ENCODE results near the gene ZIM2. TPM values are rescaled to one million over a fixed set of nuclear protein-coding genes. Genes with fewer than 3 reads are reported as not detected.

The ZIM2 gene
- total RNA-seq, 4 donors from 2014 or later: 1.2 TPM; not detected in 3

DNA sequence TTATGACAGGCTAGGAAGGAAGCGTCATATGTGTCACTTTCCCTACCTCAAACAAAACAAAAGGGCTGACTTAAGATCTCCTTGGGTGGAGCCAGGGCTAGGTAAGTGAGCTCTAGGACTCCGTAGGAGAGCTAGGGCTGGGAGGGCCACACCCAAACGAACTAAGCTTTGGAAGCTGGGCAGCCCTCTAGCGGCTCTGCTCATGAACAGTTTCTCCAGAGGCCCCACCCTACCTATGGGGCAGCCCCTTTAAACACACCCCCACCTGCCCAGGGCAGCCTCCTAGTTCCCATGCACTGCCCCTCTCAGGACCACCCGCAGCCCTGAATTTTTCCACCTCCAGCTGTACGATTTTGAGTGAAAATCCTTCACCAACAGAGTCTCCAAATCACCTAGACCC, 3.5 kb downstream of the ZIM2 start:
- TF ChIP-seq, protein P1, sequence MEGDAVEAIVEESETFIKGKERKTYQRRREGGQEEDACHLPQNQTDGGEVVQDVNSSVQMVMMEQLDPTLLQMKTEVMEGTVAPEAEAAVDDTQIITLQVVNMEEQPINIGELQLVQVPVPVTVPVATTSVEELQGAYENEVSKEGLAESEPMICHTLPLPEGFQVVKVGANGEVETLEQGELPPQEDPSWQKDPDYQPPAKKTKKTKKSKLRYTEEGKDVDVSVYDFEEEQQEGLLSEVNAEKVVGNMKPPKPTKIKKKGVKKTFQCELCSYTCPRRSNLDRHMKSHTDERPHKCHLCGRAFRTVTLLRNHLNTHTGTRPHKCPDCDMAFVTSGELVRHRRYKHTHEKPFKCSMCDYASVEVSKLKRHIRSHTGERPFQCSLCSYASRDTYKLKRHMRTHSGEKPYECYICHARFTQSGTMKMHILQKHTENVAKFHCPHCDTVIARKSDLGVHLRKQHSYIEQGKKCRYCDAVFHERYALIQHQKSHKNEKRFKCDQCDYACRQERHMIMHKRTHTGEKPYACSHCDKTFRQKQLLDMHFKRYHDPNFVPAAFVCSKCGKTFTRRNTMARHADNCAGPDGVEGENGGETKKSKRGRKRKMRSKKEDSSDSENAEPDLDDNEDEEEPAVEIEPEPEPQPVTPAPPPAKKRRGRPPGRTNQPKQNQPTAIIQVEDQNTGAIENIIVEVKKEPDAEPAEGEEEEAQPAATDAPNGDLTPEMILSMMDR (IDR thresholded peaks at IDR 0.05): no peak
- TF ChIP-seq POLR2AphosphoS5 (IDR thresholded peaks at IDR 0.05) (no peak), POLR2A (IDR thresholded peaks at IDR 0.05; ENCODE audit: low read depth) (no peak), EP300 (IDR thresholded peaks at IDR 0.05) (no peak)
- no peaks in the 10 kb centered on the region for H3K27me3 ChIP-seq
- peak overlapping the region; percentile 53 to 69 (median 61) for H3K4me3 ChIP-seq
- H3K27ac ChIP-seq (replicated peaks in 1 of 4): peak overlapping the region; percentile 86 to 96 (median 88)
- H3K4me1 ChIP-seq: peaks cover 4 to 27% (median 17%) of the 10 kb centered on the region in 4 donors
- no peak for DNase-seq (ENCODE audit: extremely low spot score)
- intact Hi-C loops (cut with DNase I): loop anchor here (5.0 kb wide), 1 partner anchor 90 kb away; no protein-coding TSS in a partner anchor
- peaks cover 0 to 9% (median 2%) of the 10 kb centered on the region in 4 donors for H3K36me3 ChIP-seq
- 45% methylated on average over 6 of the region's 6 CpGs for WGBS
- peaks cover 0 to 6% (median 0%) of the 10 kb centered on the region in 4 donors for H3K9me3 ChIP-seq

DNA sequence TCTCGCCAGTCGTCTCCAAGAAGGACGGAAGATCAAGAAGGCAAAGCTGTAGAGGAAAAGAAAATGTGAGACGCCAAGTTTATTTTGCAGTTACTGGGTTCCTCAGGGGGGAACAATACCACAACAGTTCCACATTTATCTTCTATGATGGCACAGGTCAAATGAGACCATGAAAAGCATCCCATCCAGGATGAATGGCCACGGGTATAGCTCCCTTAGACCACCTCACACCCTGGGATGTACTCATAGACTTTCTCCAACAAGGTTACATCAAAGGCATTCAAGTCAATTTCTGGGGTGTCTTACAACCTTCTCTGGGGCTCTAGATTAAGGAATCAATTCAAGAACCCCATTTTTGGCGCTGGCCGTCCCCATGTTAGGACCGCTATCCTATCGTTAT, 4.5 kb downstream of the ZIM2 start:
- H3K36me3 ChIP-seq: peaks cover 0 to 9% (median 2%) of the 10 kb centered on the region in 4 donors
- no peak overlapping the region for H3K27ac ChIP-seq (replicated peaks in 1 of 4)
- H3K4me1 ChIP-seq: peaks cover 4 to 26% (median 17%) of the 10 kb centered on the region in 4 donors
- no peaks in the 10 kb centered on the region for H3K27me3 ChIP-seq
- TF ChIP-seq POLR2A (IDR thresholded peaks at IDR 0.05; ENCODE audit: low read depth): no peak
- no peak for TF ChIP-seq EP300 (IDR thresholded peaks at IDR 0.05)
- TF ChIP-seq, protein P1 (IDR thresholded peaks at IDR 0.05): no peak
- TF ChIP-seq POLR2AphosphoS5 (IDR thresholded peaks at IDR 0.05): no peak
- no peak overlapping the region for H3K4me3 ChIP-seq
- 88% methylated on average over 9 of the region's 9 CpGs for WGBS
- DNase-seq (ENCODE audit: extremely low spot score): no peak
- peaks cover 0 to 6% (median 0%) of the 10 kb centered on the region in 4 donors for H3K9me3 ChIP-seq
- intact Hi-C loops (cut with DNase I): loop anchor here (5.0 kb wide), 1 partner anchor 89 kb away; no protein-coding TSS in a partner anchor

DNA sequence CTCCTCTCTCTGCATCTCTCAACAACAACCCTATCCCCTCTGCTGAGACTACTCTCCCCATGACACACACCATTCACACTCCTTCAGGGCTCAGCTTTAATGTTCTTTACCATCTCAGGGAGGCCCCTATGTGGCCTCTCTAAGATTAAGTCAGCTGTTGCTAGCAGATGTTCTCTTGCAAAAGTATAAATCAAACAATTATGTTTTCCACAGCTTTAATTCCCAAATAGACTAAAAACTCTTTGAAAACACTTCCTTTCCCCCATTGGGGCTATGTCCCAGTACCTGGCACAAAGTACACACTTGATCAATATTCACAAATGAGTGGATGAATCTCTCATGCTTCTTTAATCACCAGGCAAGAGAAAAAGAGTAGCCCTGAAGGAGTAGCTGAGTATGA, 5.1 kb downstream of the ZIM2 start:
- Histone ChIP-seq H3K36me3 (peaks cover 0 to 9% (median 2%) of the 10 kb centered on the region in 4 donors), H3K4me1 (peaks cover 4 to 19% (median 11%) of the 10 kb centered on the region in 4 donors), H3K4me3 (no peak overlapping the region), H3K9me3 (peaks cover 0 to 6% (median 0%) of the 10 kb centered on the region in 4 donors), H3K27ac (replicated peaks in 1 of 4) (no peak overlapping the region), H3K27me3 (no peaks in the 10 kb centered on the region)
- no peak for DNase-seq (ENCODE audit: extremely low spot score)
- TF ChIP-seq POLR2AphosphoS5 (IDR thresholded peaks at IDR 0.05) (no peak), EP300 (IDR thresholded peaks at IDR 0.05) (no peak), POLR2A (IDR thresholded peaks at IDR 0.05; ENCODE audit: low read depth) (no peak)
- TF ChIP-seq, protein P1 (IDR thresholded peaks at IDR 0.05): no peak
- intact Hi-C loops (cut with DNase I): loop anchor here (5.0 kb wide), 1 partner anchor 88 kb away; no protein-coding TSS in a partner anchor

GRCh38 chr19:56834564-56835375, 5.8 kb downstream of the ZIM2 start:
- H3K9me3 ChIP-seq: peaks cover 0 to 6% (median 0%) of the 10 kb centered on the region in 4 donors
- H3K4me1 ChIP-seq: peaks cover 4 to 14% (median 9%) of the 10 kb centered on the region in 4 donors
- no peaks in the 10 kb centered on the region for H3K27me3 ChIP-seq
- WGBS: 76% methylated on average over 5 of the region's 5 CpGs
- DNase-seq (ENCODE audit: extremely low spot score): no peak
- H3K36me3 ChIP-seq: peaks cover 0 to 9% (median 2%) of the 10 kb centered on the region in 4 donors
- no peak overlapping the region for H3K4me3 ChIP-seq
- no peak overlapping the region for H3K27ac ChIP-seq (replicated peaks in 1 of 4)
- TF ChIP-seq, protein P1 (IDR thresholded peaks at IDR 0.05): no peak
- no peak for TF ChIP-seq EP300 (IDR thresholded peaks at IDR 0.05)
- no peak for TF ChIP-seq POLR2A (IDR thresholded peaks at IDR 0.05; ENCODE audit: low read depth)
- TF ChIP-seq POLR2AphosphoS5 (IDR thresholded peaks at IDR 0.05): no peak
- intact Hi-C loops (cut with DNase I): loop anchor here (5.0 kb wide), 1 partner anchor 87 kb away; no protein-coding TSS in a partner anchor
